Vagina (tissue), 2 donors: ENCODE results near the gene METTL26.

Source experiments
- POLR2A ChIP-seq, 2 donors: fragments of 450-650 bp; IDR thresholded peaks; one replicate each; pipeline ENCODE4 v1.6.1; 2017; ENCODE audit warnings: antibody characterized with exemption in 2 of 2, mild to moderate bottlenecking in 2 of 2, moderate library complexity in 2 of 2
- TF ChIP-seq, protein P1 (sequence below), 3 experiments: fragments of 450-650 bp in 2 of 3; fragments of 200-600 bp in 1 of 3; sonication (generic) in 1 of 3; IDR thresholded peaks; one replicate each; pipeline ENCODE4 v1.5.1; 2017 to 2019; ENCODE audit warnings: antibody characterized with exemption in 3 of 3, mild to moderate bottlenecking in 2 of 3, moderate library complexity in 2 of 3

DNA sequence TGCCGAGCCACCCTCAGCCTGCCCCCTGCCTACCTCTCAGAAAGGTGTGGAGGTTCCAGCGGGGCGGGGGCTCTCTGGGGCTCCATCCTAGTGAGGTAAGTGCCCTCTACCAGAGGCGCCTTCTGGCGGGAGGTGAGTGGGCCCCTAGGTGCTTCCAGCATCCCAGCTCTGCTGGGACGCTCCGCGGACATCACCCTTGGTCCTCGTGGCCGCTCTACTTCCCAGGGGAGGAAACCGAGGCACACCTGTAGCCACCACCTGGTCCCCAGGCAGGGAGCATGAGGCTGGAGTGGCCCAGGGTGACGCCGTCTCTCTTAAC, 6.9 kb upstream of the METTL26 start:
- TF ChIP-seq, protein P1, sequence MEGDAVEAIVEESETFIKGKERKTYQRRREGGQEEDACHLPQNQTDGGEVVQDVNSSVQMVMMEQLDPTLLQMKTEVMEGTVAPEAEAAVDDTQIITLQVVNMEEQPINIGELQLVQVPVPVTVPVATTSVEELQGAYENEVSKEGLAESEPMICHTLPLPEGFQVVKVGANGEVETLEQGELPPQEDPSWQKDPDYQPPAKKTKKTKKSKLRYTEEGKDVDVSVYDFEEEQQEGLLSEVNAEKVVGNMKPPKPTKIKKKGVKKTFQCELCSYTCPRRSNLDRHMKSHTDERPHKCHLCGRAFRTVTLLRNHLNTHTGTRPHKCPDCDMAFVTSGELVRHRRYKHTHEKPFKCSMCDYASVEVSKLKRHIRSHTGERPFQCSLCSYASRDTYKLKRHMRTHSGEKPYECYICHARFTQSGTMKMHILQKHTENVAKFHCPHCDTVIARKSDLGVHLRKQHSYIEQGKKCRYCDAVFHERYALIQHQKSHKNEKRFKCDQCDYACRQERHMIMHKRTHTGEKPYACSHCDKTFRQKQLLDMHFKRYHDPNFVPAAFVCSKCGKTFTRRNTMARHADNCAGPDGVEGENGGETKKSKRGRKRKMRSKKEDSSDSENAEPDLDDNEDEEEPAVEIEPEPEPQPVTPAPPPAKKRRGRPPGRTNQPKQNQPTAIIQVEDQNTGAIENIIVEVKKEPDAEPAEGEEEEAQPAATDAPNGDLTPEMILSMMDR (IDR thresholded peaks at IDR 0.05), result no peak
- no peak for TF ChIP-seq POLR2A (IDR thresholded peaks at IDR 0.05)
